PFSK-1 (cell line): ENCODE results near the gene EXO1.

Source experiments
- FOXP2 ChIP-seq: optimal IDR thresholded peaks from 2 replicates; pipeline ENCODE3; 2011; ENCODE audit warnings: borderline replicate concordance, control low read depth, inconsistent platforms; ENCODE audit not compliant: insufficient read depth; ENCODE audit errors: extremely low read length, extremely low read depth
- POLR2AphosphoS5 ChIP-seq: IDR thresholded peaks from 2 replicates; pipeline ENCODE4 v1.6.1; 2012; ENCODE audit warnings: low read depth, mild to moderate bottlenecking, control low read depth, low read length, moderate library complexity
- SIN3A ChIP-seq: IDR thresholded peaks from 2 replicates; pipeline ENCODE4 v1.6.1; 2012; ENCODE audit warnings: mild to moderate bottlenecking, low read length, moderate library complexity, borderline replicate concordance; ENCODE audit not compliant: insufficient read depth
- TAF1 ChIP-seq: IDR thresholded peaks from 2 replicates; pipeline ENCODE4 v1.6.1; 2012; ENCODE audit warnings: low read length, control low read depth, borderline replicate concordance; ENCODE audit not compliant: insufficient read depth
- TF ChIP-seq, protein P1 (sequence below), 2 experiments: IDR thresholded peaks; 2 replicates each; pipeline versions ENCODE4 v1.6.1 to v1.8.0; 2011 to 2012; ENCODE audit warnings: low read depth in 2 of 2, low read length in 2 of 2, control low read depth in 1 of 2, inconsistent platforms in 1 of 2, mild to moderate bottlenecking in 1 of 2, moderate library complexity in 1 of 2; ENCODE audit not compliant: insufficient read depth in 1 of 2

EXO1 gene

DNA sequence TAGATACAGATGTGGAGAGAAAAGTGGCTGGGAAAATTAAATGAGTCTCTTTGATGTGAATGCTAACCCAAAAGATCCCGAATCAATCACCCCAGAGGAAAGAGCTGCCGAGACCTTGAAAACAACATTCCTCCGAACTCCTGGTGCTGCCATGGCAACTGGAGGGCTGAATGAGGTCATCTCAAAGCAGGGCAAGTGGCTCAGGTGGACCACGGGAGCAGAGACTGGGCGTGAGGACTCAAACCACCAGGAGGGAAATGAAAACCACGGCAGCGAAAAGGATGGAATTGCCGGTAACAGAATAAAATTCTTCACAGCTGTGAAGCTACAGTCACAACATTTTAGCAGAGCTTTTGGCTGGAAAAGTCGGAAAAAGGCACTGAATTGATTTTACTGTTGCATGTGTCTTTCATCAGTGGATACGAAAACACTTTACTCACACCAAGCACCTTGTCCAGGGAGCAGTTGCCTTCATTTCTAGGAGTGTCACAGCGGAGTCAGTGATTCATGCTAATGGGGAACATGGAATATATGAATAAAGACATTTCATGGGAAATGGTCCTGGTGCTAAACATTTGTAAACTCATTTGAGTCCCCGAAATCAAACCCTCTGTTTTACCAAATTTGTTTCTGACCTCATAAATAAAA, 86.3 kb downstream of the EXO1 start:
- TF ChIP-seq SIN3A: no peak

DNA sequence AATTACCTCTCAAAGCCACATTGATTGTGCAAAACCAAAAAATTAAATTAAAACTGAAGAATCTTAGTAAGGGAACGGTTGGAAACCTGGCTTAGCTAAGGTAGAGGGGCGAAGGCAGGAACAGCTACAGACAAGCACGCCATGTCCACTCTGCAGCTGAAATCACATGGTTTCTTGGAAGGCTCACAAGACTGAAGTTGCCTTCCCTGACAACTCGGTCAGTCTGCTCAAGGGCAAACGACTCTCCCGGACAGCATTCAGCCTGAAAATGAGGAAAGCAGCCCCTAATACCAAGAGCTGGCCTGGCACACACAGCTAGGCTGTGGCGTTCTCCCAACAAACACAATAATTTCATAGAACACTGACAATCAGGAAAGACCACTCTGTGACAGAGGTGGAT, 86.9 kb downstream of the EXO1 start:
- no peak for TF ChIP-seq TAF1
- no peak for TF ChIP-seq SIN3A
- no peak for TF ChIP-seq FOXP2
- TF ChIP-seq, protein P1, sequence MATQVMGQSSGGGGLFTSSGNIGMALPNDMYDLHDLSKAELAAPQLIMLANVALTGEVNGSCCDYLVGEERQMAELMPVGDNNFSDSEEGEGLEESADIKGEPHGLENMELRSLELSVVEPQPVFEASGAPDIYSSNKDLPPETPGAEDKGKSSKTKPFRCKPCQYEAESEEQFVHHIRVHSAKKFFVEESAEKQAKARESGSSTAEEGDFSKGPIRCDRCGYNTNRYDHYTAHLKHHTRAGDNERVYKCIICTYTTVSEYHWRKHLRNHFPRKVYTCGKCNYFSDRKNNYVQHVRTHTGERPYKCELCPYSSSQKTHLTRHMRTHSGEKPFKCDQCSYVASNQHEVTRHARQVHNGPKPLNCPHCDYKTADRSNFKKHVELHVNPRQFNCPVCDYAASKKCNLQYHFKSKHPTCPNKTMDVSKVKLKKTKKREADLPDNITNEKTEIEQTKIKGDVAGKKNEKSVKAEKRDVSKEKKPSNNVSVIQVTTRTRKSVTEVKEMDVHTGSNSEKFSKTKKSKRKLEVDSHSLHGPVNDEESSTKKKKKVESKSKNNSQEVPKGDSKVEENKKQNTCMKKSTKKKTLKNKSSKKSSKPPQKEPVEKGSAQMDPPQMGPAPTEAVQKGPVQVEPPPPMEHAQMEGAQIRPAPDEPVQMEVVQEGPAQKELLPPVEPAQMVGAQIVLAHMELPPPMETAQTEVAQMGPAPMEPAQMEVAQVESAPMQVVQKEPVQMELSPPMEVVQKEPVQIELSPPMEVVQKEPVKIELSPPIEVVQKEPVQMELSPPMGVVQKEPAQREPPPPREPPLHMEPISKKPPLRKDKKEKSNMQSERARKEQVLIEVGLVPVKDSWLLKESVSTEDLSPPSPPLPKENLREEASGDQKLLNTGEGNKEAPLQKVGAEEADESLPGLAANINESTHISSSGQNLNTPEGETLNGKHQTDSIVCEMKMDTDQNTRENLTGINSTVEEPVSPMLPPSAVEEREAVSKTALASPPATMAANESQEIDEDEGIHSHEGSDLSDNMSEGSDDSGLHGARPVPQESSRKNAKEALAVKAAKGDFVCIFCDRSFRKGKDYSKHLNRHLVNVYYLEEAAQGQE (IDR thresholded peaks at IDR 0.05; ENCODE audit: insufficient read depth in 1 of 2, low read depth in 2 of 2, low read length in 2 of 2): no peak
- no peak for TF ChIP-seq POLR2AphosphoS5
